Measurements from ENCODE around the gene OOSP1. TPM values are rescaled to one million over a fixed set of nuclear protein-coding genes. Genes with fewer than 3 reads are reported as not detected.

The OOSP1 gene
- not detected for total RNA-seq

GRCh38 chr11:59938132-59938531 lies at the start of gene OOSP1:
Gene OOSP1 (plus strand): TSS chr11:59938432. CDS start chr11:59938455, 23 bp downstream.

GRCh38 chr11:59963733-59964132 lies 25.5 kb downstream of the OOSP1 start, which contains the start of gene OOSP4A:
Gene OOSP4A (plus strand): TSS chr11:59964033. CDS start chr11:59964033, 0 bp downstream.

Other genes with a start within 250 kb of the OOSP1 start
- not detected for gene OR10V1, start 224.6 kb upstream of the OOSP1 start, total RNA-seq
- 33.5 TPM for gene STX3, start 183.1 kb upstream of the OOSP1 start, total RNA-seq
- 36.0 TPM for gene MRPL16, start 127.7 kb upstream of the OOSP1 start, total RNA-seq
- gene CBLIF, start 92.9 kb upstream of the OOSP1 start, total RNA-seq = 0.53 TPM
- 1.4 TPM for gene TCN1, start 71.9 kb upstream of the OOSP1 start, total RNA-seq
- not detected for gene OOSP3, start 59.6 kb upstream of the OOSP1 start, total RNA-seq
- not detected for gene OOSP4A, start 25.6 kb downstream of the OOSP1 start, total RNA-seq
- gene OOSP4B, start 78.7 kb downstream of the OOSP1 start, total RNA-seq = not detected
- gene OOSP2, start 102.0 kb downstream of the OOSP1 start, total RNA-seq = not detected
- 8.8 TPM for gene MS4A3, start 118.2 kb downstream of the OOSP1 start, total RNA-seq
- gene MS4A2, start 150.2 kb downstream of the OOSP1 start, total RNA-seq = 0.47 TPM
- gene MS4A6A, start 244.7 kb downstream of the OOSP1 start, total RNA-seq = 50.2 TPM

Measured in metanephros (tissue), 1 donor.